Measurements from ENCODE around the gene GPR158. TPM values are rescaled to one million over a fixed set of nuclear protein-coding genes. Genes with fewer than 3 reads are reported as not detected.

Gene GPR158
- total RNA-seq, 1 experiment from 2014 or later = 2.1 TPM

GRCh38 chr10:25573316-25573715, 398.5 kb downstream of the GPR158 start:
- no peak for DNase-seq (ENCODE audit: low read depth)

GRCh38 chr10:25575343-25575742, 400.5 kb downstream of the GPR158 start:
- DNase-seq (ENCODE audit: low read depth) = no peak

GRCh38 chr10:25578061-25578460, 403.3 kb downstream of the GPR158 start:
- no peak for DNase-seq (ENCODE audit: low read depth)

GRCh38 chr10:25582961-25583360, 408.2 kb downstream of the GPR158 start:
- DNase-seq (ENCODE audit: low read depth) = no peak

GRCh38 chr10:25600651-25601050, 425.9 kb downstream of the GPR158 start:
- DNase-seq (ENCODE audit: low read depth) = no peak

GRCh38 chr10:25604591-25604990, 429.8 kb downstream of the GPR158 start:
- no peak for DNase-seq (ENCODE audit: low read depth)

GRCh38 chr10:25614652-25615051, 439.9 kb downstream of the GPR158 start:
- no peak for DNase-seq (ENCODE audit: low read depth)

GRCh38 chr10:25615926-25616325, 441.1 kb downstream of the GPR158 start:
- no peak for DNase-seq (ENCODE audit: low read depth)

- DNase-seq (ENCODE audit: low read depth) = no peak
These were observed 442.2 kb downstream of the GPR158 start for GRCh38 chr10:25616903-25617592.

GRCh38 chr10:25627606-25628005, 452.8 kb downstream of the GPR158 start:
- no peak for DNase-seq (ENCODE audit: low read depth)

GRCh38 chr10:25629333-25629732, 454.5 kb downstream of the GPR158 start:
- DNase-seq (ENCODE audit: low read depth) = no peak

- no peak for DNase-seq (ENCODE audit: low read depth)
These were observed 456.7 kb downstream of the GPR158 start for GRCh38 chr10:25631471-25631870.

GRCh38 chr10:25632802-25633201, 458.0 kb downstream of the GPR158 start:
- DNase-seq (ENCODE audit: low read depth) = no peak

GRCh38 chr10:25633542-25633941, 458.7 kb downstream of the GPR158 start:
- DNase-seq (ENCODE audit: low read depth) = no peak

GRCh38 chr10:25639646-25640045, 464.8 kb downstream of the GPR158 start:
- peak; percentile 0 for DNase-seq (ENCODE audit: low read depth)

GRCh38 chr10:25641595-25641994, 466.8 kb downstream of the GPR158 start:
- DNase-seq (ENCODE audit: low read depth) = peak; percentile 3

GRCh38 chr10:25642721-25643120, 467.9 kb downstream of the GPR158 start:
- DNase-seq (ENCODE audit: low read depth) = no peak

- DNase-seq (ENCODE audit: low read depth) = no peak
These were observed 471.6 kb downstream of the GPR158 start for GRCh38 chr10:25646371-25646770.

GRCh38 chr10:25651534-25651933, 476.7 kb downstream of the GPR158 start:
- DNase-seq (ENCODE audit: low read depth) = no peak

Other genes starting within 250 kb of the GPR158 start
- gene PRTFDC1, start 222.4 kb upstream of the GPR158 start, total RNA-seq (2014; rRNA removed) = 1.6 and 2.2 TPM in 2 replicates
- gene ENKUR, start 158.8 kb upstream of the GPR158 start, total RNA-seq (2014; rRNA removed) = not detected in 2 replicates
- gene THNSL1, start 158.4 kb upstream of the GPR158 start, total RNA-seq (2014; rRNA removed) = 6.0 and 7.9 TPM in 2 replicates

Data from LHCN-M2 (cell line).